GM20000 (cell line): ENCODE results near the gene IL17F.

Experiments
- DNase-seq: peaks from one replicate; pipeline ENCODE4 v3.0.0; 2012; ENCODE audit warnings: low spot score
- TF ChIP-seq, protein P1 (sequence below): IDR thresholded peaks from 2 replicates; pipeline ENCODE4 v1.5.1; 2012; ENCODE audit warnings: mild to moderate bottlenecking, control low read depth; ENCODE audit errors: extremely low read depth, missing control alignments

The IL17F gene

DNA sequence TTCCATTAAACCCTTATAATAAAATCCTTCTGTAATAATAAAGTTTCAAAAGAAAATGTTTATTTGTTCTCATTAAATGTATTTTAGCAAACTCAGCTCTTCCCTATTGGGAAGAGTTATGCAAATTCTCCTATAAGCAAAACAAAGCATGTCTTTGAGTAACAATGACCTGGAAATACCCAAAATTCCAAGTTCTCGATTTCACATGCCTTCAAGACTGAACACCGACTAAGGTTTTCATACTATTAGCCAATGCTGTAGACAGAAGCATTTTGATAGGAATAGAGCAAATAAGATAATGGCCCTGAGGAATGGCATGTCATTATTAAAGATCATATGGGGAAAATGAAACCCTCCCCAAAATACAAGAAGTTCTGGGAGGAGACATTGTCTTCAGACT lies 54.3 kb downstream of the IL17F start:
- no peak for DNase-seq
- TF ChIP-seq, protein P1, sequence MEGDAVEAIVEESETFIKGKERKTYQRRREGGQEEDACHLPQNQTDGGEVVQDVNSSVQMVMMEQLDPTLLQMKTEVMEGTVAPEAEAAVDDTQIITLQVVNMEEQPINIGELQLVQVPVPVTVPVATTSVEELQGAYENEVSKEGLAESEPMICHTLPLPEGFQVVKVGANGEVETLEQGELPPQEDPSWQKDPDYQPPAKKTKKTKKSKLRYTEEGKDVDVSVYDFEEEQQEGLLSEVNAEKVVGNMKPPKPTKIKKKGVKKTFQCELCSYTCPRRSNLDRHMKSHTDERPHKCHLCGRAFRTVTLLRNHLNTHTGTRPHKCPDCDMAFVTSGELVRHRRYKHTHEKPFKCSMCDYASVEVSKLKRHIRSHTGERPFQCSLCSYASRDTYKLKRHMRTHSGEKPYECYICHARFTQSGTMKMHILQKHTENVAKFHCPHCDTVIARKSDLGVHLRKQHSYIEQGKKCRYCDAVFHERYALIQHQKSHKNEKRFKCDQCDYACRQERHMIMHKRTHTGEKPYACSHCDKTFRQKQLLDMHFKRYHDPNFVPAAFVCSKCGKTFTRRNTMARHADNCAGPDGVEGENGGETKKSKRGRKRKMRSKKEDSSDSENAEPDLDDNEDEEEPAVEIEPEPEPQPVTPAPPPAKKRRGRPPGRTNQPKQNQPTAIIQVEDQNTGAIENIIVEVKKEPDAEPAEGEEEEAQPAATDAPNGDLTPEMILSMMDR: no peak

DNA sequence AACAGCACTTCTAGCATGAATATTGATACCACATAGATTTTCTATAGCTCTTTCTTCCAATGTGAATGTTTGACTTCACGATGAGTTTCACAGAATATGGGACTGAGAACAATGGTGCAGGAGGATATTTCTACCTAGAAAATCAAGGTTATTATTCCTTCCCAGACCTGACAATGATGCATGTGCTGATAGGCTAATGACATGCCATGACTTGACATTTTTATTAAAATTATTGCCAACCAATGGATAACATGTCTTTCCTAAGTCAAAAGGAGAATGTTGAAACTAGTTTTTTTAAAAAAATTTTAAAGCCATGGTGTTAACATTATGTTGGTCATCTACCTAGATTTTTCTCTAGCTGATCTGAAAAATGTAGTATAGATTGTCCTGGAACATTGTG lies 57.2 kb downstream of the IL17F start:
- TF ChIP-seq, protein P1: no peak

More for the DNA sequence above, 57.2 kb downstream of the IL17F start:
- DNase-seq: no peak
